Measurements from ENCODE around the gene JAZF1. TPM values are rescaled to one million over a fixed set of nuclear protein-coding genes. Genes with fewer than 3 reads are reported as not detected.

The JAZF1 gene
- total and polyA plus RNA-seq, 9 of the 15 experiments (the other 6 are each of a cell fraction or from before 2014, with no cell fraction given) = 0.04 to 0.64 (median 0.11) TPM; not detected in 3

- Histone ChIP-seq H3K9ac (ENCODE audit: insufficient read depth in 1 of 2, low read depth in 2 of 2, low read length in 2 of 2) (no peak overlapping the region), H3K4me2 (ENCODE audit: insufficient read depth, low read length) (no peak overlapping the region), H4K20me1 (replicated peaks; ENCODE audit: control insufficient read depth, insufficient read depth, low read length) (peaks cover 3% of the 10 kb centered on the region; the same call in 1 of the 2 replicates), H2AFZ (ENCODE audit: low read depth, low read length) (no peak overlapping the region), H3K27ac (ENCODE audit: extremely low read depth, low read depth, low read length) (no peak overlapping the region), H3K4me1 (replicated peaks in 1 of 2; ENCODE audit: control insufficient read depth in 2 of 2, insufficient read depth in 2 of 2, low read length in 2 of 2) (no peaks in the 10 kb centered on the region), H3K79me2 (ENCODE audit: control insufficient read depth, insufficient read depth, low read length) (no peaks in the 10 kb centered on the region), H3K9me3 (replicated peaks; ENCODE audit: control insufficient read depth, insufficient read depth, low read depth, low read length) (no peaks in the 10 kb centered on the region), H3K9me1 (ENCODE audit: control insufficient read depth, insufficient read depth, low read length) (no peaks in the 10 kb centered on the region), H3K4me3 (no peak overlapping the region), H3K36me3 (ENCODE audit: control insufficient read depth, insufficient read depth, low read length) (no peaks in the 10 kb centered on the region), H3K27me3 (ENCODE audit: control insufficient read depth in 2 of 2, insufficient read depth in 2 of 2, low read length in 2 of 2) (peaks cover 10 to 35% of the 10 kb centered on the region in 2 experiments)
- POLR2A ChIA-PET = interaction anchor here (0.6 to 2.0 kb wide), 2 partner anchors 11 to 158 kb away, joined by 3 to 7 read pairs; no protein-coding TSS in a partner anchor
- 0% methylated on average over 4 of the region's 4 CpGs for WGBS (ENCODE audit: insufficient coverage, low coverage, missing lambda C conversion rate)
- TF ChIP-seq RBM25 (IDR thresholded peaks at IDR 0.05; ENCODE audit: low read depth, low read length, severe bottlenecking) (no peak), ZNF24 (IDR thresholded peaks at IDR 0.05) (peak; percentile 59; the same call in 1 of the 2 replicates)
- no peak for FAIRE-seq
- ATAC-seq = no peak
- in situ Hi-C loops (cut with MboI) (no loop called here), intact Hi-C loops (cut with micrococcal nuclease) (loop anchor here (10.0 kb wide), 1 partner anchor 924 kb away; no protein-coding TSS in a partner anchor)
- DNase-seq (ENCODE audit: extremely low read depth in 1 of 4, low spot score in 3 of 4) = no peak
- CTCF ChIA-PET (ENCODE audit: low intra/inter-chr PET ratio) = no interaction called here
- no TSS peak for BruUV-seq (replicated peaks)
Observed at GRCh38 chr7:27908534-27909165, 271.9 kb downstream of the JAZF1 start.

- DNase-seq (ENCODE audit: extremely low read depth in 1 of 4, low spot score in 3 of 4) (no peak), ATAC-seq (no peak), FAIRE-seq (no peak)
- H3K9me1 ChIP-seq (ENCODE audit: control insufficient read depth, insufficient read depth, low read length) = no peaks in the 10 kb centered on the region
- WGBS (ENCODE audit: insufficient coverage, low coverage, missing lambda C conversion rate) = 2% methylated on average over 4 of the region's 4 CpGs
- no peak overlapping the region for H2AFZ ChIP-seq (ENCODE audit: low read depth, low read length)
- BruUV-seq (replicated peaks) = no TSS peak
- in situ Hi-C loops (cut with MboI) (no loop called here), intact Hi-C loops (cut with micrococcal nuclease) (loop anchor here (10.0 kb wide), 1 partner anchor 922 kb away; no protein-coding TSS in a partner anchor)
- CTCF ChIA-PET (ENCODE audit: low intra/inter-chr PET ratio) = no interaction called here
- H3K27me3 ChIP-seq (ENCODE audit: control insufficient read depth in 2 of 2, insufficient read depth in 2 of 2, low read length in 2 of 2) = peaks cover 13 to 30% of the 10 kb centered on the region in 2 experiments
- no peaks in the 10 kb centered on the region for H3K36me3 ChIP-seq (ENCODE audit: control insufficient read depth, insufficient read depth, low read length)
- no peaks in the 10 kb centered on the region for H3K79me2 ChIP-seq (ENCODE audit: control insufficient read depth, insufficient read depth, low read length)
- no peak overlapping the region for H3K27ac ChIP-seq (ENCODE audit: extremely low read depth, low read depth, low read length)
- H3K4me2 ChIP-seq (ENCODE audit: insufficient read depth, low read length) = no peak overlapping the region
- no peak overlapping the region for H3K9ac ChIP-seq (ENCODE audit: insufficient read depth in 1 of 2, low read depth in 2 of 2, low read length in 2 of 2)
- no peak overlapping the region for H3K4me3 ChIP-seq
- no peaks in the 10 kb centered on the region for H3K4me1 ChIP-seq (replicated peaks in 1 of 2; ENCODE audit: control insufficient read depth in 2 of 2, insufficient read depth in 2 of 2, low read length in 2 of 2)
- no peaks in the 10 kb centered on the region for H3K9me3 ChIP-seq (replicated peaks; ENCODE audit: control insufficient read depth, insufficient read depth, low read depth, low read length)
- POLR2A ChIA-PET = no interaction called here
- H4K20me1 ChIP-seq (replicated peaks; ENCODE audit: control insufficient read depth, insufficient read depth, low read length) = peaks cover 3% of the 10 kb centered on the region; the same call in 1 of the 2 replicates
- TF ChIP-seq ZNF197 (CRISPR knock-in tag; IDR thresholded peaks at IDR 0.05; ENCODE audit: low read depth) = no peak
- TF ChIP-seq MAFF (IDR thresholded peaks at IDR 0.05; ENCODE audit: low read length) = peak; percentile 23; the same call in 1 of the 2 replicates
- no peak for TF ChIP-seq SOX6 (IDR thresholded peaks at IDR 0.05)
- no peak for TF ChIP-seq ELK1 (CRISPR knock-in tag; IDR thresholded peaks at IDR 0.05)
- no peak for TF ChIP-seq AFF4 (CRISPR knock-in tag; IDR thresholded peaks at IDR 0.05)
- TF ChIP-seq MEF2D (tag; conservative IDR thresholded peaks at IDR 0.05; ENCODE audit: low read depth) = no peak
- peak; percentile 10; the same call in 1 of the 2 replicates for TF ChIP-seq C11orf30 (IDR thresholded peaks at IDR 0.05; ENCODE audit: low read depth)
Observed at GRCh38 chr7:27906385-27907091, 274.1 kb downstream of the JAZF1 start.

Data from K562 (cell line).